A673 (cell line): ENCODE measurements around the gene DPT. TPM values are rescaled to one million over a fixed set of nuclear protein-coding genes. Genes with fewer than 3 reads are reported as not detected.

ENCODE experiments used
- BruUV-seq: library from RNA; stranded (reverse); fragments of 400-500 nt; replicated peaks from 2 replicates; lab custom pipeline; 2021; lab: Mats Ljungman, UMichigan
- CTCF ChIA-PET: fragments of 300-600 bp; sonication (Branson Sonifier 250); formaldehyde crosslinking; loops from one replicate; lab custom pipeline; 2022; ENCODE audit warnings: antibody characterized with exemption; lab: Charles Lee
- POLR2A ChIA-PET: fragments of 300-600 bp; sonication (Branson Sonifier 250); formaldehyde crosslinking; loops from one replicate; lab custom pipeline; 2022; ENCODE audit warnings: antibody characterized with exemption; ENCODE audit not compliant: low non-redundant PET; lab: Charles Lee
- DNase-seq: peaks from one replicate; pipeline ENCODE4 v3.0.0-alpha.2; 2015; ENCODE audit warnings: low spot score
- H3K27ac ChIP-seq: fragments of 200-600 bp; sonication (generic); 2 replicates; pipeline ENCODE4 v1.5.1; 2016; ENCODE audit warnings: mixed run types, low read depth, mild to moderate bottlenecking, mixed read lengths, antibody characterized with exemption, low read length; ENCODE audit not compliant: poor library complexity, severe bottlenecking
- H3K27me3 ChIP-seq: fragments of 200-600 bp; sonication (generic); replicated peaks from 2 replicates; pipeline ENCODE4 v1.6.1; 2017; ENCODE audit warnings: mixed run types, low read depth, mild to moderate bottlenecking, mixed read lengths, antibody characterized with exemption, low read length; ENCODE audit not compliant: insufficient read depth, poor library complexity
- H3K36me3 ChIP-seq: fragments of 200-600 bp; sonication (generic); 2 replicates; pipeline ENCODE4 v1.6.1; 2016; ENCODE audit warnings: mixed run types, mild to moderate bottlenecking, mixed read lengths, antibody characterized with exemption, low read length; ENCODE audit not compliant: insufficient read depth, poor library complexity, severe bottlenecking
- H3K4me1 ChIP-seq: fragments of 200-600 bp; sonication (generic); 2 replicates; pipeline ENCODE4 v1.6.1; 2017; ENCODE audit warnings: mixed run types, mild to moderate bottlenecking, mixed read lengths, antibody characterized with exemption, low read length; ENCODE audit not compliant: insufficient read depth, poor library complexity, severe bottlenecking
- H3K4me3 ChIP-seq: fragments of 200-600 bp; sonication (generic); 2 replicates; pipeline ENCODE4 v1.5.1; 2016; ENCODE audit warnings: low read depth, mixed run types, mild to moderate bottlenecking, mixed read lengths, low read length; ENCODE audit not compliant: poor library complexity, severe bottlenecking
- H3K9me3 ChIP-seq: fragments of 200-600 bp; sonication (generic); 2 replicates; pipeline ENCODE4 v1.6.1; 2016; ENCODE audit warnings: mixed run types, low read depth, mild to moderate bottlenecking, mixed read lengths, antibody characterized with exemption, low read length; ENCODE audit not compliant: poor library complexity, severe bottlenecking
- CTCF ChIP-seq: fragments of 300-800, 200-600 bp; sonication (generic); conservative IDR thresholded peaks from 2 replicates; pipeline ENCODE4 v1.5.1; 2017; ENCODE audit warnings: low read depth, mild to moderate bottlenecking, antibody characterized with exemption, low read length, moderate library complexity, mixed read lengths
- EZH2 ChIP-seq: fragments of 200-600 bp; sonication (generic); IDR thresholded peaks from 2 replicates; pipeline ENCODE4 v1.6.1; 2017; ENCODE audit warnings: borderline replicate concordance, low read depth, mild to moderate bottlenecking, mixed read lengths, antibody characterized with exemption, low read length; ENCODE audit not compliant: poor library complexity, severe bottlenecking
- intact Hi-C: fragments of 100-400 bp; cut with micrococcal nuclease; formaldehyde crosslinking; loops from one replicate; pipeline ENCODE4 v1.10.0; 2022; ENCODE audit not compliant: unreplicated experiment
- total RNA-seq: library from RNA; stranded (reverse); gene quantifications from 2 replicates; pipeline ENCODE4 v1.2.3, GENCODE V29; 2021

The DPT gene
- total RNA-seq, 1 experiment from 2014 or later = not detected

- ChIA-PET POLR2A (no interaction called here), CTCF (no interaction called here)
- intact Hi-C loops = loop anchor here (5.0 kb wide), 1 partner anchor 103 kb away; no protein-coding TSS in a partner anchor
- H3K9me3 ChIP-seq = no peaks in the 10 kb centered on the region
- BruUV-seq = no TSS peak
- no peak for TF ChIP-seq EZH2
- TF ChIP-seq CTCF = no peak
- H3K4me3 ChIP-seq = no peak overlapping the region
- no peak for DNase-seq
- H3K27me3 ChIP-seq = no peaks in the 10 kb centered on the region
- no peaks in the 10 kb centered on the region for H3K36me3 ChIP-seq
- peaks cover 6% of the 10 kb centered on the region for H3K4me1 ChIP-seq
- no peak overlapping the region for H3K27ac ChIP-seq
Measured at GRCh38 chr1:168708698-168709404, 20.2 kb downstream of the DPT start.

- H3K36me3 ChIP-seq = no peaks in the 10 kb centered on the region
- TF ChIP-seq CTCF = no peak
- TF ChIP-seq EZH2 = no peak
- no peak overlapping the region for H3K4me3 ChIP-seq
- POLR2A ChIA-PET = no interaction called here
- BruUV-seq = no TSS peak
- H3K4me1 ChIP-seq = peaks cover 6% of the 10 kb centered on the region
- no peaks in the 10 kb centered on the region for H3K9me3 ChIP-seq
- H3K27ac ChIP-seq = no peak overlapping the region
- CTCF ChIA-PET = no interaction called here
- H3K27me3 ChIP-seq = no peaks in the 10 kb centered on the region
- DNase-seq = no peak
- intact Hi-C loops = loop anchor here (5.0 kb wide), 1 partner anchor 106 kb away; no protein-coding TSS in a partner anchor
Measured at GRCh38 chr1:168706391-168706992, 22.5 kb downstream of the DPT start.

GRCh38 chr1:168700575-168701268, 28.3 kb downstream of the DPT start:
- Histone ChIP-seq H3K36me3 (no peaks in the 10 kb centered on the region), H3K9me3 (no peaks in the 10 kb centered on the region), H3K27ac (no peak overlapping the region), H3K4me3 (no peak overlapping the region), H3K4me1 (no peaks in the 10 kb centered on the region), H3K27me3 (no peaks in the 10 kb centered on the region)
- no peak for DNase-seq
- BruUV-seq = no TSS peak
- intact Hi-C loops = no loop called here
- ChIA-PET CTCF (no interaction called here), POLR2A (no interaction called here)
- TF ChIP-seq EZH2 = no peak
- no peak for TF ChIP-seq CTCF
